Measurements from ENCODE around the gene PLIN4. TPM values are rescaled to one million over a fixed set of nuclear protein-coding genes. Genes with fewer than 3 reads are reported as not detected.
"Not testable (repeated sequence)": the region's sequence is repeated elsewhere in the genome, so short reads cannot be mapped to it uniquely, and the experiment has no call there.

The PLIN4 gene
- total RNA-seq, 1 donor from 2014 or later: 0.05 TPM

DNA sequence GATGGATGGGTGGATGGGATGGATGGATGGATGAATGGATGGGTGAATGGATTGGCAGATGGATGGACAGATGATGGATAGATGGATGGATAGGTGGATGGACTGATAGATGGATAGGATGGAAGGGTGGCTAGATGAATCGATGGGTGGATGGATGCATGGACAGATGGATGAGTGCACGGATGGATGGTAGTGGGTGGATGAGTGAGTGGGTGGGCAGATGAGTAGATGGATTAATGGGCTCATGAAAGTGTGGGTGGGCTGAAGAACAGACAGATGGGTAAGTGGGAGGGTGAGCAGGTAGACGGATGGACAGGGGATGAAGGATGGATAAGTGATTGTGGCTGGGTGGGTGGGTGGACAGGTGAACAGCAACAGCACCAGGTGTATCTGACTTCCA, 35.5 kb upstream of the PLIN4 start:
- Mint-ChIP-seq H3K4me3 (ENCODE audit: low read depth) (no peak overlapping the region), H3K27ac (no peak overlapping the region), H3K27me3 (ENCODE audit: low read depth) (no peaks in the 10 kb centered on the region), H3K4me1 (ENCODE audit: low read depth) (no peaks in the 10 kb centered on the region), H3K36me3 (ENCODE audit: low read depth) (no peaks in the 10 kb centered on the region), H3K9me3 (no peaks in the 10 kb centered on the region)
- intact Hi-C loops (cut with micrococcal nuclease): no loop called here
- no peak for DNase-seq (ENCODE audit: low spot score)

DNA sequence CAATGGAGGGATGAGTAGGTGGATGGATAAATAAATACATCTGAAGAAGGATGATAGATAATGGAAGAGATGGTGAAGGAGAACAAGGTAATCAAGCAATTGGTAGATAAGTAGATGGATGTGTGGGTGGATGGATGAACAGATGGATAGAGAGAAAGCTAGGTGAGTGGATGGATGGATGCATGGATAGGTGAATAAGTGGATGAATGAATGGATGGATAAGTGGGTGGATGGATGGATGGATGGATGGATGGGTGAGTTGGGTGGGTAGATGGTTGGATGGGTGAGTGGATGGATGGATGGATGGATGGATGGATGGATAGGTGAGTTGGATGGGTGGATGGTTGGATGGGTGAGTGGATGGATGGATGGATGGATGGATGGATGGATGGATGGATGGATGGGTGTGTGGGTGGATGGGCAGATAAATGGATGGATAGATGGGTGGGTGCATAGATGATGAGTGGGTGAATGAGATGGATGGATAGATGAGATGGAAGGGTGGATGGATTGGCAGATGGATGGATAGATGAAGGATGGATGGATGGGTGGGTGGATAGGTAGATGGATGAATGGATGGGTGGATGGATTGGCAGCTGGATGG, 34.9 kb upstream of the PLIN4 start:
- Mint-ChIP-seq H3K36me3 (ENCODE audit: low read depth) (no peaks in the 10 kb centered on the region), H3K4me1 (ENCODE audit: low read depth) (no peaks in the 10 kb centered on the region), H3K27me3 (ENCODE audit: low read depth) (no peaks in the 10 kb centered on the region), H3K9me3 (no peaks in the 10 kb centered on the region), H3K4me3 (ENCODE audit: low read depth) (no peak overlapping the region), H3K27ac (no peak overlapping the region)
- DNase-seq (ENCODE audit: low spot score): no peak
- intact Hi-C loops (cut with micrococcal nuclease): no loop called here

DNA sequence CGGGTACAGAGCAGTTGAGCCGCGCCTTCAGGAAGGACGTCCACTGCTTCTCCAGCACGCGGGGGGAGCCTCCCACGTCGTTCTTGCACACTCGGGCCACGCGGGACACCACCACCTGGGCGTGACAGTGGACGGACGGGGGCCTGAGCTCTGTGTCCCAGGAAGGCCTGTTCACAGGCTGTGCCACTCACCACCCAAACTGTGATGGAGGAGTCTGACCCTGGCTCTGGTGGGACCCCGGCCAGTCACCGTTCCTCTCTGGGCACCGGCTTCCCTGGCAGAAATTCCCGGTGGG, 34.2 kb upstream of the PLIN4 start:
- intact Hi-C loops (cut with micrococcal nuclease): no loop called here
- Mint-ChIP-seq H3K9me3 (no peaks in the 10 kb centered on the region), H3K36me3 (ENCODE audit: low read depth) (no peaks in the 10 kb centered on the region), H3K4me1 (ENCODE audit: low read depth) (no peaks in the 10 kb centered on the region), H3K4me3 (ENCODE audit: low read depth) (no peak overlapping the region), H3K27me3 (ENCODE audit: low read depth) (no peaks in the 10 kb centered on the region), H3K27ac (no peak overlapping the region)
- no peak for DNase-seq (ENCODE audit: low spot score)

DNA sequence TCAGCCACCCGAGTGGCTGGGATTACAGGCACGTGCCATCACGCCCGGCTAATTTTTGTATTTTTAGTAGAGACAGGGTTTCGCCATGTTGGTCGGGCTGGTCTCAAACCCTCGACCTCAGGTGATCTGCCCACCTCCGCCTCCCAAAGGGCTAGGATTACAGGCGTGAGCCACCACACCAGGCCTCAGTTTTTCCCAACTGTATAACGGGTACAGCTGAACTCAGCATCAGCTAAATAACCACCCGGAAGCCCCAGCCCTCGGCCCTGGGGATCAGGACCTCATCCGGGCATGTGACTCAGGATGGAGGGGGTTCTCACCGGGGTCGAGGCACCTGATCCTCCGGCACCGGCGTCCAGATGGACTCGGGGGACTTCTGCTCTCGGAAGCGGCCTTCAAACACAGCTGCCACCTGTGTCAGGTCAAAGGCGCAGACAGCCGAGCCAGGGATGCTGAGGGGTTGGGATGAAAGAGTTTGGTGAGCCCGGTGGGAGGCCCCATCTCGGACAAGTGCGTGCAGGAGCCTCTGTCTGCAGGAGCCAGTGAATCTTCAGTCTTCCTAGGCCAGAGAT, 32.3 kb upstream of the PLIN4 start:
- Mint-ChIP-seq H3K36me3 (ENCODE audit: low read depth) (no peaks in the 10 kb centered on the region), H3K4me3 (ENCODE audit: low read depth) (no peak overlapping the region), H3K27me3 (ENCODE audit: low read depth) (no peaks in the 10 kb centered on the region), H3K27ac (no peak overlapping the region), H3K4me1 (ENCODE audit: low read depth) (no peaks in the 10 kb centered on the region), H3K9me3 (no peaks in the 10 kb centered on the region)
- intact Hi-C loops (cut with micrococcal nuclease): no loop called here
- no peak for DNase-seq (ENCODE audit: low spot score)

DNA sequence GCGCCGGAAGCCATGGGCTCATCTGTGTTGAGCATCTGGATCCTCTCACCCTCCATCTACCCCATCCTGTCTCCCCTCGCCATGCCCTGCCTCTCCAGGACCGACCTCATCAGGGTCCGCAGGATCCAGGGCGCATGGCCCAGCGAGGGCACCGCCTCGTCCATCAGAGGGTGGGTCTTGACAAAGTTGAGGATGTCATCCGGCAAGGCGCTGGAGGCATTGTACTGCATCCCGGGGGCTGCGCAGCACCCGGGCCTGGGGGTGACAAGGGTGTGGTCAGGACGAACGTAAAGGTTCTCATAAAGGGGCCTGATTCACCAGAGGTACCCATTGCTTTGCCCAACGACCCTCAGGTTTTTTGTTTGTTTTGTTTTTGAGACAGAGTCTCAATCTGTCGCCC, 31.7 kb upstream of the PLIN4 start:
- no peak for DNase-seq (ENCODE audit: low spot score)
- H3K4me1 Mint-ChIP-seq (ENCODE audit: low read depth): no peaks in the 10 kb centered on the region
- H3K27ac Mint-ChIP-seq: no peak overlapping the region
- no peaks in the 10 kb centered on the region for H3K27me3 Mint-ChIP-seq (ENCODE audit: low read depth)
- H3K4me3 Mint-ChIP-seq (ENCODE audit: low read depth): no peak overlapping the region
- no peaks in the 10 kb centered on the region for H3K9me3 Mint-ChIP-seq
- intact Hi-C loops (cut with micrococcal nuclease): no loop called here
- no peaks in the 10 kb centered on the region for H3K36me3 Mint-ChIP-seq (ENCODE audit: low read depth)

DNA sequence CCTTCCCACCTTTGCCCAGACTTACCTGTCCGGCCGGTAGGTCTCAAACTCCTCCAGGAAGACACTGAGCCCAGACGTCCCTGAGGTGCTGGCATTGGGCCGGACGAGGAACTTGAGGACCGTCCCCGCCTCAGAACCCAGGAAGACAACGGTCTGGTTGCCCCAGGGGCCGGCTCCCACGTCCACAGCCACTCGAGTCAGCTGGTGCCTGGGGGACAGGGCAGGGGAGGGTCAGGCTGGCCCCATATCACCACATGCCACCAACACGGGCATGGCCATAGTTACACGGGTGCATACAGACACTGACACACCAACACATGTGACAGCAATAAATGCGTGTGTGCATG, 29.9 kb upstream of the PLIN4 start:
- Mint-ChIP-seq H3K4me3 (ENCODE audit: low read depth) (no peak overlapping the region), H3K9me3 (no peaks in the 10 kb centered on the region), H3K27ac (no peak overlapping the region), H3K4me1 (ENCODE audit: low read depth) (no peaks in the 10 kb centered on the region), H3K27me3 (ENCODE audit: low read depth) (no peaks in the 10 kb centered on the region), H3K36me3 (ENCODE audit: low read depth) (no peaks in the 10 kb centered on the region)
- no peak for DNase-seq (ENCODE audit: low spot score)
- intact Hi-C loops (cut with micrococcal nuclease): no loop called here

DNA sequence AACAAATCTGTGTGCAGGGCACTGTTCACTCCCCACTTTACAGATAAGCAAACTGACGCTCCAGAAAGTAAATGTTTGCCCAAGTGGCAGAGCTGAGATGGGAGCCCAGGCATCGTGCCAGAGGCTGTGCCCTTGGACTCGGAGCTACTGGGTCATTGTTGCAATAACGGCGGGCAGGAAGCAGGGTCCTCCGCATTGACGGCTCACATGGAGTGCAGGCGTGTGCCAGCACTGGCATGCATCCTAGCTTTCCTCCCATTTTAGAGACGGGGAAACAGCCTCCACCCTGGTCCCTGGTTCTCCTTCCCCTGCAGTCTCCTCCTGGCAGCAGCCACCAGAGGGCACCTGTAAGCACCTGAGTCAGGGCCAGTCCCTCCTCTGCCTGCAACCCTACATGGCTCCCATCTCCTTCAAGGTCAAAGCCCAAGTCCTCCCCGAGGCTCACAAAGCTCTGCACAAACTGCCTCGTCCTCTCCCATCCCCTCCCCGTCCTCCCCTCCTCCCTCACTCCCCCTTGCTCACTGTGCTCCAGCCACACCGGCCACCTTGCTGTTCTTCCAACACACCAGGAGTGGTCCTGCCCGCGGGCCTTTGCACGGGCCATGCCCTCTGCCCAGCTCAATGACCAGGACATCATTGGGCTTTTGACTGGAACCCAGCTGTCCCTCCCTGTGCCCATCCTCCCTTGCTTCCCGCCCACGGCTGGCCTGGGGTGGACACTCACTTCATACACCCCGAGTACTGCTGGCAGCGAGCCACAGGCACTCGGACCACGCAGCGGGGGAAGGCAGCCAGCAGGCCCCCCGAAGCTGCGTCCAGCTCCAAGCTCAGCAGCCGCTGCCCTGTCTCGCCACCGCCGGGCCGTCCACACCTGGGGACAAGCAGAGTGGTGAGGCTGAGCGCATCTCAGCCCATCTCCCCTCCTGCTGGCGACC, 29.3 kb upstream of the PLIN4 start:
- H3K27me3 Mint-ChIP-seq (ENCODE audit: low read depth): no peaks in the 10 kb centered on the region
- no peaks in the 10 kb centered on the region for H3K9me3 Mint-ChIP-seq
- no peak for DNase-seq (ENCODE audit: low spot score)
- intact Hi-C loops (cut with micrococcal nuclease): no loop called here
- H3K27ac Mint-ChIP-seq: no peak overlapping the region
- H3K36me3 Mint-ChIP-seq (ENCODE audit: low read depth): no peaks in the 10 kb centered on the region
- no peaks in the 10 kb centered on the region for H3K4me1 Mint-ChIP-seq (ENCODE audit: low read depth)
- no peak overlapping the region for H3K4me3 Mint-ChIP-seq (ENCODE audit: low read depth)

DNA sequence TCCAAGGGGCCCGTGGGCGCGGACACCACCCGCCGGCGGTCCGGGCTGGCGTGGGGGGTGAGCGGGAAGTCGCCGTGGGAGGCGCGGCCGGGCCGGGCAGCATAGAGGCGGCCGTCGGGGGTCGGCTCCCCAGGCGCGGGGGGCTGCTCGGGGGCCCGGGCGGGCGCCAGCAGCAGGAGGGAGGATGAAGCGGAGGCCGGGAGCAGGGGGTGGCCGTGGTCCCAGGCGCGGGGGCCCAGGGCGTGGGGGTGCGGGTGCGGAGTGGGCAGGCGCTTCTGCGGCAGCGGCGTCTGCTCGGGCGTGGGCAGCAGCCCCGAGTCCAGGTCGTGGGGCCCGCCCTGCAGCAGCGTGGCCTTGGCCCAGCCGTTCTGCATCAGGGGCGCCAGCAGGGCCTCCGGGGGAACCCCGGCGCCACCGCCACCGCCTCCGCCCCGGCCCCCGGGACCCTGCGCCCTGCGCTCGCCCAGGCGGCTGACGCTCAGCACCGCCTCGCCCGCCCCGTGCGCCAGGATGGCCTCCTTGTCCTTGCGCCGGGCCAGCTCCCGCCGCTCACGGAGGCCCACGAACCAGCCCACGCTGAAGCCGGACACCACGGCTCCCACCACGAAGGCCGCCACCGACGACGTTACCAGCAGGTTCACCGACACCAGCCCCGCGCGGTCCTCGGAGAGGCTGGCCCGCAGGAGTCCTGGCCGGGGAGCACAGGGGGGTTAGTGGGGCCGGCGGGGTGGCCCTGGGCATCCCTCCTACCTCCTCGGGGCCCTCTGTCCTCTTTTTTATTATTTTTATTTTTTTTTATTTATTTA, 25.8 kb upstream of the PLIN4 start:
- H3K4me3 Mint-ChIP-seq (ENCODE audit: low read depth): no peak overlapping the region
- intact Hi-C loops (cut with micrococcal nuclease): no loop called here

DNA sequence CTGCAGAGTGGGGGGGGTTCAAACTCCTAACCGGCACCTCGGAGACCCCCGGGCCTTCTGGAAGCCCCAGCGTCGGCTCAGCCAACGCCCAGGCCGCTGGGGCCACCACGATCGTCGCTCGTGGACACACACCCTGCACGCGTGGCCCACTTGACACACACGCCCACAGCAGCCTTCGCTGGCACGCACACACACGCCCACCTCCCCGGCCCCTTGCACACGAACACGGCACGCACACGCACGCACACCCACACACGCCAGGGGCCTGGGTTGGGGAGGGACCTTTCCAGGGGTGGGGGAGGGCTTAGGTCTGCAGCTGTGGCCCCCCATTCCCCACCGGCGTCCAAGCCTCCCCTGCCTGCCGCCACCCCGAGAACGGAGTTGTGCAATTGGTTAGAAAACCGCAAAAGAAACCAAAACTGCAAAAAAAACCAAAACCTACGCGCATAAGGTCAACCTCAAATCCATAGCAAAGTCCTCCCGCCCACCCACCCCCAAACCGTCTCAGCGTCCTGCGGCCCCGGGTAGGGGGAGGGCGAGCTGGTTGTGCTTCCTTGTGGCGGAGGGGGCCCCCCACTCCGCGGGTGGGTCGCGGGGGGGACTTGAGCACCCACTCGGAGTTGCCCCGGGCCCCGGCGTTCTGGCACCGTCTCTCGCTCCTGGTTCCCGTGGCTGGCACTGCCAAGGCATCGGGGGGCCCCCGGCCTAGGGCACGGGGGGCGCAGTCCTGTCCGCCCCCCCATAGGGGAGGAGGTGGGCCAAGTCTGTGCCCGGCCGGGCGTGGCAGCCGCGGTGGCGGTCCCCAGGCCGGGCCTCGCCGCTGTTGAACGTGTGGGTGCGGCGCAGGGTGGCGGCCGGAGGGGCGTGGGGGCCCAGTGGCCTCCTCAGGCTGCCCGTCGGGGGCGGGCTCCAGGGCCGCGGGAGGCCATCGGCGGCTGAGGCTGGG, 24.9 kb upstream of the PLIN4 start:
- Mint-ChIP-seq H3K27ac (no peak overlapping the region), H3K9me3 (peaks cover 4% of the 10 kb centered on the region), H3K4me1 (ENCODE audit: low read depth) (no peaks in the 10 kb centered on the region), H3K4me3 (ENCODE audit: low read depth) (no peak overlapping the region), H3K27me3 (ENCODE audit: low read depth) (no peaks in the 10 kb centered on the region), H3K36me3 (ENCODE audit: low read depth) (no peaks in the 10 kb centered on the region)
- intact Hi-C loops (cut with micrococcal nuclease): no loop called here
- DNase-seq (ENCODE audit: low spot score): no peak

More for the DNA sequence above, 25.8 kb upstream of the PLIN4 start:
- no peak for DNase-seq (ENCODE audit: low spot score)
- no peaks in the 10 kb centered on the region for H3K4me1 Mint-ChIP-seq (ENCODE audit: low read depth)
- peaks cover 4% of the 10 kb centered on the region for H3K9me3 Mint-ChIP-seq
- H3K27me3 Mint-ChIP-seq (ENCODE audit: low read depth): no peaks in the 10 kb centered on the region
- no peak overlapping the region for H3K27ac Mint-ChIP-seq
- H3K36me3 Mint-ChIP-seq (ENCODE audit: low read depth): no peaks in the 10 kb centered on the region

DNA sequence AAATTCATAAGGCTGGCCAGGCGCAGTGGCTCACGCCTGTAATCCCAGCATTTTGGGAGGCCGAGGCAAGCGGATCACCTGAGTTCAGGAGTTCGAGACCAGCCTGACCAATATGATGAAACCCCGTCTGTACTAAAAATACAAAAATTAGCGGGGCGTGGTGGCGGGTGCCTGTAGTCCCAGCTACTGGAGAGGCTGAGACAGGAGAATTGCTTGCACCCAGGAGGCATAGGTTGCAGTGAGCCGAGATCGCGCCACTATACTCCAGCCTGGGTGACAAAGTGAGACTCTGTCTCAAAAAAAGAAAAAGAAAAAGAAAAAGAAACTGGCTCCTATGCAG, 23.5 kb upstream of the PLIN4 start:
- H3K27me3 Mint-ChIP-seq (ENCODE audit: low read depth); H3K36me3 Mint-ChIP-seq (ENCODE audit: low read depth); intact Hi-C loops (cut with micrococcal nuclease); H3K4me1 Mint-ChIP-seq (ENCODE audit: low read depth); H3K27ac Mint-ChIP-seq; DNase-seq (ENCODE audit: low spot score); H3K9me3 Mint-ChIP-seq; H3K4me3 Mint-ChIP-seq (ENCODE audit: low read depth): not testable (repeated sequence)

DNA sequence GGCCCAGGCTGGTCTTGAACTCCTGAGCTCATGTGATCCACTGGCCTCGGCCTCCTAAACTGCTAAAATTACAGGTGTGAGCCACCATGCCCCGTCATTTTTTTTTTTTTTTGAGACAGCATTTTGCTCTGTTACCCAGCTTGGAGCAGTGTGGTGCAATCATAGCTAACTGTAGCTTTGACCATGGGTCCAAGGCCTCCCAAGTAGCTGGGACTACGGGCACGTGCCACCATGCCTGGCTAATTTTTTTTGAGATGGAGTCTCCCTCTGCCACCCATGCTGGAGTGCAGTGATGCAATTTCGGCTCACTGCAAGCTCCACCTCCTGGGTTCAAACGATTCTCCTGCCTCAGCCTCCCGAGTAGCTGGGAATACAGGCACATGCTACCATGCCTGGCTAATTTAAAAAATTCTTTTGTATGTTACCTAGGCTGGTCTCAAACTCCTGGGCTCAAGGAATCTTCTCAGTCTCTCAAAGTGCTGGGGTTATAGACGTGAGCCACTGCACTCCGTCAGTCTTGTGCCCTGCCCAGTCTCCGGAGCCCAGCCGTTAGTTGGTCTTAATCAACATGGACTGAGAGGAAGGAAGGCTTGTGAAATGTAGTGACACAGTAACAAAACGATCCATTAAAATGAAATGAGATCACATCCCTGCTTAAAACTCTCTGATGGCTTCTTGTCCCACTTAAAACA, 23.0 kb upstream of the PLIN4 start:
- Mint-ChIP-seq H3K36me3 (ENCODE audit: low read depth) (no peaks in the 10 kb centered on the region), H3K9me3 (peaks cover 4% of the 10 kb centered on the region), H3K27me3 (ENCODE audit: low read depth) (no peaks in the 10 kb centered on the region), H3K4me1 (ENCODE audit: low read depth) (no peaks in the 10 kb centered on the region), H3K4me3 (ENCODE audit: low read depth) (no peak overlapping the region), H3K27ac (no peak overlapping the region)
- DNase-seq (ENCODE audit: low spot score): no peak
- intact Hi-C loops (cut with micrococcal nuclease): no loop called here

Data from activated T-helper 2 cell treated with anti-CD3 and anti-CD28 coated beads, Interferon-gamma antibody, Interleukin-2, Interleukin-4, amounts not matched to agents 10 μg/mL and 5 μg/mL and 100 μg/mL, durations not matched to agents 14 hours and 24 hours and 36 hours (primary cell).